T-helper 2 cell treated with Interferon-gamma antibody and Interleukin-4, amounts not matched to agents 100 ng/mL and 5 ng/mL, for 36 hours (primary cell): ENCODE results near the gene ZDHHC18. TPM values are rescaled to one million over a fixed set of nuclear protein-coding genes. Genes with fewer than 3 reads are reported as not detected.

Experiments
- intact Hi-C: fragments of 100-400 bp; cut with micrococcal nuclease; formaldehyde crosslinking; loops from one replicate; pipeline ENCODE4 v1.15.1; 2023
- total RNA-seq: library from RNA; stranded (reverse); gene quantifications from 2 replicates; pipeline ENCODE4 v1.2.3, GENCODE V29; 2022

The ZDHHC18 gene
- total RNA-seq, 1 donor from 2014 or later = 52.5 TPM

- intact Hi-C loops = no loop called here
Measured at GRCh38 chr1:26890467-26890796, 63.9 kb downstream of the ZDHHC18 start.

- intact Hi-C loops = no loop called here
Measured at GRCh38 chr1:26894263-26894662, 67.8 kb downstream of the ZDHHC18 start.

- intact Hi-C loops = no loop called here
Measured at GRCh38 chr1:26897351-26897750, 70.9 kb downstream of the ZDHHC18 start.

- intact Hi-C loops = loop anchor here (1.0 to 2.0 kb wide), 2 partner anchors 21 to 35 kb away; partner anchors contain the start of gene NUDC
Measured at GRCh38 chr1:26900001-26900814, 73.7 kb downstream of the ZDHHC18 start, which contains the start of gene GPATCH3. GPATCH3 (minus strand) TSS chr1:26900467; CDS start chr1:26900442, 25 bp downstream.

GRCh38 chr1:26900815-26901511 lies 74.5 kb downstream of the ZDHHC18 start:
- intact Hi-C loops = loop anchor here (1.0 to 2.0 kb wide), 2 partner anchors 20 to 36 kb away; partner anchors contain the start of gene NUDC

Other genes starting within 250 kb of the ZDHHC18 start
- gene ARID1A, start 130.7 kb upstream of the ZDHHC18 start, total RNA-seq = 135 and 138 TPM in 2 replicates
- 16.1 and 17.0 TPM in 2 replicates for gene PIGV, start 38.7 kb upstream of the ZDHHC18 start, total RNA-seq
- gene SFN, start 36.5 kb downstream of the ZDHHC18 start, total RNA-seq = 1.1 and 1.5 TPM in 2 replicates
- gene GPN2, start 63.6 kb downstream of the ZDHHC18 start, total RNA-seq = 33.1 and 36.4 TPM in 2 replicates
- gene GPATCH3, start 73.8 kb downstream of the ZDHHC18 start, total RNA-seq = 13.9 and 15.8 TPM in 2 replicates
- not detected in 2 replicates for gene NR0B2, start 87.3 kb downstream of the ZDHHC18 start, total RNA-seq
- gene NUDC, start 95.1 kb downstream of the ZDHHC18 start, total RNA-seq = 88.6 and 91.4 TPM in 2 replicates
- not detected in 2 replicates for gene KDF1, start 133.8 kb downstream of the ZDHHC18 start, total RNA-seq
- 0.07 and 0.11 TPM in 2 replicates for gene TRNP1, start 167.0 kb downstream of the ZDHHC18 start, total RNA-seq
- not detected in 2 replicates for gene TENT5B, start 186.2 kb downstream of the ZDHHC18 start, total RNA-seq